ENCODE results near the gene FAM234A.
"Not testable (repeated sequence)": the region's sequence is repeated elsewhere in the genome, so short reads cannot be mapped to it uniquely, and the experiment has no call there.

FAM234A gene

DNA sequence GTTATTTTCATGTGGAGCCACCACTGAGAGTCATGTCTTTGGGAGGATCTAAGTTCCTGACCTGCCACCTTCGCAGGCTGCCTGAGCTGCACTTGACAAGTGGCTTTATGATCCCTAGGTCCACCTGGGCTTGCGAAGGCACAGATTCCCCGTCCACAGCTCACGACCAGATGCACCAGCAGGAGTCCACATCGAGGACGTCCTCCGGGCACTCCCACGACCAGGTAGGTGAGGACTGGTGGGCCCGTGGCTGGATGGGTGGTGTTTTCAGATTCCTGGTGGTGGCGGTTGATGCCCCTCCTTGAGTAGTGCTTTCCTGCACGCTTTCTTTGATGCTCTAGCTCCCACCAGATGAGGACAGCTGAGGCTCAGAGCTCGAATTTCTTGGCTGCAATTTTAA lies 14.8 kb downstream of the FAM234A start:
- no peak overlapping the region for H3K9ac ChIP-seq (ENCODE audit: low read length in 5 of 5)
- peaks cover 0 to 9% (median 0%) of the 10 kb centered on the region in 5 donors for H3K4me1 ChIP-seq (ENCODE audit: control insufficient read depth in 5 of 5, insufficient read depth in 5 of 5, low read length in 5 of 5)
- no peaks in the 10 kb centered on the region for H3K27me3 ChIP-seq (ENCODE audit: control insufficient read depth in 5 of 5, insufficient read depth in 4 of 5, low read length in 5 of 5)
- no peak overlapping the region for H3K4me3 ChIP-seq (ENCODE audit: low read depth in 1 of 5, low read length in 5 of 5)
- no peak overlapping the region for H3K27ac ChIP-seq (ENCODE audit: low read depth, low read length)
- H3K9me3 ChIP-seq (ENCODE audit: control insufficient read depth in 5 of 5, low read length in 5 of 5): no peaks in the 10 kb centered on the region
- peaks cover 0 to 36% (median 22%) of the 10 kb centered on the region in 5 donors for H3K36me3 ChIP-seq (ENCODE audit: control insufficient read depth in 5 of 5, insufficient read depth in 5 of 5, low read length in 5 of 5)

DNA sequence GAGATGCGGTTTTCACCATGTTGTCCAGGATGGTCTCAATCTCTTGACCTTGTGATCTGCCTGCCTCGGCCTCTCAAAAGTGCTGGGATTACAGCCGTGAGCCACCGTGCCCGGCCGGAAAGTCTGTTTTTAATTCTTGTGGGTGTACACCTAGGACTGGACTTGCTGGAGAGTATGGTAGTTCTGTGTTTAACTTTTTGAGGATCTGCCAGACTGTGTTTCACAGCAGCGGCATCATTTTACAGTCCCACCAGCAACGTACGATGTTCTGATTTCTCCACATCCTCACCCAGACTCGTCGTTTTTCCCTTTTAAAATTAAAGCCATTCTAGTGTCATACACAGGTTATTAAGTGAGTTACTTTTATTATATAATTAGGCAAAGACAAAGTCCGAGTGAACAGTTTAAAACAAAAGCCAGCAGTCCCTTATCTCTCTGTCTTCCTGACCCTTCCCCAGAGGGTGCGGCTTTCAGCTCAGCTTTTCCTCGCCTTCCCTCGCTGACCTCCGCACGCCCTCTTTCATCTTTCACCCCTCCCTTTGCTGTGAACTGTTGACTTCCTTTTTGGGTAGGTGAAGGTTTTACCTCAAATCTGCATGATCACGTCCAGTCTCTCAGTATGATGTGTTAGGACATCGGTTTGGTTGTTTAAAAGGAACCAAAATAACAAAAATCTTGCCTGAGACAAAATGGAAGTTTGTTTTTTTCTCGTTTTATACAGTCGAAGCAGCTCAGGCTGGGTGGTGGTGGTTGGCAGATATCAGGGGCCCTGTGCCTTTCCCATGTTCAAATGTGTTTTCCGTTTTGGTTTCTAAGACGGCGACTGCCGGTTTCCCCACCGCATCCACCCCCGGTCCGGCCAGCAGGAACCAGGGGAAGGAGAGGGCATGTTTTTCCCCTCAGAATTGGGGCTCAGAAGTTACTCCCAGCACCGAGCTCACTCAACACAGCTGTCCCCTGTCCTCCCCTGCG lies 18.0 kb downstream of the FAM234A start:
- peaks cover 2 to 60% (median 36%) of the 10 kb centered on the region in 5 donors for H3K36me3 ChIP-seq (ENCODE audit: control insufficient read depth in 5 of 5, insufficient read depth in 5 of 5, low read length in 5 of 5)
- H3K4me1 ChIP-seq (ENCODE audit: control insufficient read depth in 5 of 5, insufficient read depth in 5 of 5, low read length in 5 of 5): peaks cover 0 to 9% (median 0%) of the 10 kb centered on the region in 5 donors
- H3K9ac ChIP-seq (ENCODE audit: low read length in 5 of 5): peak overlapping the region in 1 of 5 donors; percentile 25
- peak overlapping the region in 3 of 5 donors; percentile 9 to 36 (median 10) for H3K4me3 ChIP-seq (ENCODE audit: low read depth in 1 of 5, low read length in 5 of 5)
- H3K27me3 ChIP-seq (ENCODE audit: control insufficient read depth in 5 of 5, insufficient read depth in 4 of 5, low read length in 5 of 5): no peaks in the 10 kb centered on the region
- H3K27ac ChIP-seq (ENCODE audit: low read depth, low read length): no peak overlapping the region
- no peaks in the 10 kb centered on the region for H3K9me3 ChIP-seq (ENCODE audit: control insufficient read depth in 5 of 5, low read length in 5 of 5)

DNA sequence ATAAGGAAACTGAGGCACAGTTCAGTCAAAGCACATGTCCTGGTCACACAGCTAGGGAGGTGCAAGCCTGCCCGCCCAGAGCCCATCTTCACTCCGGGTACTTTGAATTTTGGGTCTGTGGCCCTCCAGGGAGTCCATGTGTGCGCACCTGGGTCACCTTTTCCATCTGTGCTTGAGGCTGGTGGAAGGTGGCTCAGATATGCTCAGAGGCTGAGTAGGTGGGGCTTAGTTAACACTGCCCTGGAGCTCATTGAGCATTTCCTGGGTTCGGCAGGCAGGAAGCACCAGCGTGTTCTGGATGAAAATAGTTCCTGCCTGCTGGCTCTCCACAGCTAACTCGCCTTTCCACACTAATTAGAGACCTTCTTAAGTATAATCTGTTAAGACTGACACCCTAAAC lies 19.2 kb downstream of the FAM234A start:
- H3K27ac ChIP-seq (ENCODE audit: low read depth, low read length): no peak overlapping the region
- no peak overlapping the region for H3K4me3 ChIP-seq (ENCODE audit: low read depth in 1 of 5, low read length in 5 of 5)
- H3K36me3 ChIP-seq (ENCODE audit: control insufficient read depth in 5 of 5, insufficient read depth in 5 of 5, low read length in 5 of 5): peaks cover 2 to 61% (median 36%) of the 10 kb centered on the region in 5 donors
- no peaks in the 10 kb centered on the region for H3K27me3 ChIP-seq (ENCODE audit: control insufficient read depth in 5 of 5, insufficient read depth in 4 of 5, low read length in 5 of 5)
- peaks cover 0 to 9% (median 0%) of the 10 kb centered on the region in 5 donors for H3K4me1 ChIP-seq (ENCODE audit: control insufficient read depth in 5 of 5, insufficient read depth in 5 of 5, low read length in 5 of 5)
- no peaks in the 10 kb centered on the region for H3K9me3 ChIP-seq (ENCODE audit: control insufficient read depth in 5 of 5, low read length in 5 of 5)
- no peak overlapping the region for H3K9ac ChIP-seq (ENCODE audit: low read length in 5 of 5)

GRCh38 chr16:254461-254860 lies 19.8 kb downstream of the FAM234A start:
- Histone ChIP-seq H3K27me3 (ENCODE audit: control insufficient read depth in 5 of 5, insufficient read depth in 4 of 5, low read length in 5 of 5) (no peaks in the 10 kb centered on the region), H3K36me3 (ENCODE audit: control insufficient read depth in 5 of 5, insufficient read depth in 5 of 5, low read length in 5 of 5) (peaks cover 2 to 62% (median 38%) of the 10 kb centered on the region in 5 donors), H3K9ac (ENCODE audit: low read length in 5 of 5) (no peak overlapping the region), H3K4me1 (ENCODE audit: control insufficient read depth in 5 of 5, insufficient read depth in 5 of 5, low read length in 5 of 5) (peaks cover 0 to 9% (median 0%) of the 10 kb centered on the region in 5 donors), H3K9me3 (ENCODE audit: control insufficient read depth in 5 of 5, low read length in 5 of 5) (no peaks in the 10 kb centered on the region), H3K4me3 (ENCODE audit: low read depth in 1 of 5, low read length in 5 of 5) (no peak overlapping the region), H3K27ac (ENCODE audit: low read depth, low read length) (no peak overlapping the region)

DNA sequence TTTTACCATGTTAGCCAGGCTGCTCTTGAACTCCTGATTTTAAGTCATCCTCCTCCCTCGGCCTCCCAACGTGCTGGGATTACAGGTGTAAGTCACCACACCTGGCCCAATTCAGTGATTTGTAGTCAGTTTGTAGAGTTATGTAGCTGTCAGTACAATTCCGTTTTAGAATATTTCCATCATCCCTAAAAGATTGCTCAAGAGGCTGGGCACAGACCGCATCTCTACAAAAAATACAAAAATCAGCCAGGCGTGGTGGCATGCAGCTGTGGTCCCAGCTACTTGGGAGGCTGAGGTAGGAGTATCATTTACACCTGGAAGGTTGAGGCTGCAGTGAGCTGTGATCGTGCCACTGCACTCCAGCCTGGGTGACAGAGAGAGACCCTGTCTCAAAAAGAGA lies 20.6 kb downstream of the FAM234A start:
- Histone ChIP-seq H3K9me3 (ENCODE audit: control insufficient read depth in 5 of 5, low read length in 5 of 5) (no peaks in the 10 kb centered on the region), H3K27me3 (ENCODE audit: control insufficient read depth in 5 of 5, insufficient read depth in 4 of 5, low read length in 5 of 5) (no peaks in the 10 kb centered on the region), H3K9ac (ENCODE audit: low read length in 5 of 5) (no peak overlapping the region), H3K4me1 (ENCODE audit: control insufficient read depth in 5 of 5, insufficient read depth in 5 of 5, low read length in 5 of 5) (peaks cover 0 to 9% (median 0%) of the 10 kb centered on the region in 5 donors), H3K36me3 (ENCODE audit: control insufficient read depth in 5 of 5, insufficient read depth in 5 of 5, low read length in 5 of 5) (peaks cover 2 to 65% (median 43%) of the 10 kb centered on the region in 5 donors), H3K4me3 (ENCODE audit: low read depth in 1 of 5, low read length in 5 of 5) (no peak overlapping the region), H3K27ac (ENCODE audit: low read depth, low read length) (no peak overlapping the region)

DNA sequence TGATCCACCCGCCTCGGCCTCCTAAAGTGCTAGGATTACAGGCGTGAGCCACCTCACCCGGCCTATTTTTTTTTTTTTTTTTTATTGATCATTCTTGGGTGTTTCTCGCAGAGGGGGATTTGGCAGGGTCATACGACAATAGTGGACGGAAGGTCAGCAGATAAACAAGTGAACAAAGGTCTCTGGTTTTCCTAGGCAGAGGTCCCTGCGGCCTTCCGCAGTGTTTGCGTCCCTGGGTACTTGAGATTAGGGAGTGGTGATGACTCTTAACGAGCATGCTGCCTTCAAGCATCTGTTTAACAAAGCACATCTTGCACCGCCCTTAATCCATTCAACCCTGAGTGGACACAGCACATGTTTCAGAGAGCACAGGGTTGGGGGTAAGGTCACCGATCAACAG lies 23.5 kb downstream of the FAM234A start:
- H3K4me3 ChIP-seq (ENCODE audit: low read depth in 1 of 5, low read length in 5 of 5); H3K4me1 ChIP-seq (ENCODE audit: control insufficient read depth in 5 of 5, insufficient read depth in 5 of 5, low read length in 5 of 5); H3K9me3 ChIP-seq (ENCODE audit: control insufficient read depth in 5 of 5, low read length in 5 of 5); H3K9ac ChIP-seq (ENCODE audit: low read length in 5 of 5); H3K27ac ChIP-seq (ENCODE audit: low read depth, low read length); H3K27me3 ChIP-seq (ENCODE audit: control insufficient read depth in 5 of 5, insufficient read depth in 4 of 5, low read length in 5 of 5): not testable (repeated sequence)
- peaks cover 2 to 76% (median 56%) of the 10 kb centered on the region in 5 donors for H3K36me3 ChIP-seq (ENCODE audit: control insufficient read depth in 5 of 5, insufficient read depth in 5 of 5, low read length in 5 of 5)

- H3K9ac ChIP-seq (ENCODE audit: low read length in 5 of 5): no peak overlapping the region
- peaks cover 2 to 79% (median 62%) of the 10 kb centered on the region in 5 donors for H3K36me3 ChIP-seq (ENCODE audit: control insufficient read depth in 5 of 5, insufficient read depth in 5 of 5, low read length in 5 of 5)
- H3K27ac ChIP-seq (ENCODE audit: low read depth, low read length): no peak overlapping the region
- H3K9me3 ChIP-seq (ENCODE audit: control insufficient read depth in 5 of 5, low read length in 5 of 5): no peaks in the 10 kb centered on the region
- no peak overlapping the region for H3K4me3 ChIP-seq (ENCODE audit: low read depth in 1 of 5, low read length in 5 of 5)
- no peaks in the 10 kb centered on the region for H3K27me3 ChIP-seq (ENCODE audit: control insufficient read depth in 5 of 5, insufficient read depth in 4 of 5, low read length in 5 of 5)
- H3K4me1 ChIP-seq (ENCODE audit: control insufficient read depth in 5 of 5, insufficient read depth in 5 of 5, low read length in 5 of 5): peaks cover 0 to 12% (median 9%) of the 10 kb centered on the region in 5 donors
Measured at GRCh38 chr16:259226-259625, 24.6 kb downstream of the FAM234A start.

DNA sequence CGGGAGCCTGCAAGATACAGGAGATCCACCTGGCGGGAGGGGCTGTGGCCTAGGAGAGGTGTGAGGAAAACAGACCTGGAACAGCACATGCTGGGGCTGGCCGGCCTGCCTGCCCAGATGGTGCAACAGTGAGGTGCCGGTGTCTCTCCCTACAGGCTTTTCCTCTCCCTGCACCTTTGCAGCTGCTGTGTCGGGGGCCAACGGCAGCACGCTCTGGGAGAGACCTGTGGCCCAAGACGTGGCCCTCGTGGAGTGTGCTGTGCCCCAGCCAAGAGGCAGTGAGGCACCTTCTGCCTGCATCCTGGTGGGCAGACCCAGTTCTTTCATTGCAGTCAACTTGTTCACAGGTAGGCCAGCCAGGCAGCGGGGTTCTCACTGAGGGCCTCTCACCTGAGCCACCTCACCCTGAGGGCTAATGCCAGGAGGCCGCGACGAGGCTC lies 25.2 kb downstream of the FAM234A start:
- Histone ChIP-seq H3K4me3 (ENCODE audit: low read depth in 1 of 5, low read length in 5 of 5) (no peak overlapping the region), H3K4me1 (ENCODE audit: control insufficient read depth in 5 of 5, insufficient read depth in 5 of 5, low read length in 5 of 5) (peaks cover 0 to 19% (median 15%) of the 10 kb centered on the region in 5 donors), H3K27me3 (ENCODE audit: control insufficient read depth in 5 of 5, insufficient read depth in 4 of 5, low read length in 5 of 5) (no peaks in the 10 kb centered on the region), H3K27ac (ENCODE audit: low read depth, low read length) (no peak overlapping the region), H3K36me3 (ENCODE audit: control insufficient read depth in 5 of 5, insufficient read depth in 5 of 5, low read length in 5 of 5) (peaks cover 2 to 79% (median 63%) of the 10 kb centered on the region in 5 donors), H3K9me3 (ENCODE audit: control insufficient read depth in 5 of 5, low read length in 5 of 5) (no peaks in the 10 kb centered on the region), H3K9ac (ENCODE audit: low read length in 5 of 5) (no peak overlapping the region)

DNA sequence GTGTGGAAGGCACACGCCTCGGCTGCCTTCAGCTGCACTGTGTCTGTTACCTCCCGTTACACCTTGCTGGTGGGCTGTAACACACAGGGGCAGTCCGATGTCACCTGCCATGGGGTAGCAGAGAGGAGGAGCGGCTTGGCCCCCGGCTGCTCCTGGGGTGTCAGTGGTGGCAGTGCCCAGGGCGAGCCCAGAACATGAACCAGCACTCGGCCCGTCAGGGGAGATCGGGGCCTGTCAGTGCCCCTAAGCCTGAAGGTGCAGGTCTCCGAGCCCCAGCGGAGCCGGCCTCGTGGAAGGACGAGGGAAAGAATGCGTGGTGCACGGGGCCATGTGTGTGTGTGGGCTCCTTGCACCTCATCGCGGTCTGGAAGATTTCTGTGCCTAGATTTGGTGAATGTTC lies 25.7 kb downstream of the FAM234A start:
- H3K4me3 ChIP-seq (ENCODE audit: low read depth in 1 of 5, low read length in 5 of 5): no peak overlapping the region
- H3K27me3 ChIP-seq (ENCODE audit: control insufficient read depth in 5 of 5, insufficient read depth in 4 of 5, low read length in 5 of 5): no peaks in the 10 kb centered on the region
- H3K36me3 ChIP-seq (ENCODE audit: control insufficient read depth in 5 of 5, insufficient read depth in 5 of 5, low read length in 5 of 5): peaks cover 2 to 79% (median 66%) of the 10 kb centered on the region in 5 donors
- no peak overlapping the region for H3K9ac ChIP-seq (ENCODE audit: low read length in 5 of 5)
- no peaks in the 10 kb centered on the region for H3K9me3 ChIP-seq (ENCODE audit: control insufficient read depth in 5 of 5, low read length in 5 of 5)
- H3K4me1 ChIP-seq (ENCODE audit: control insufficient read depth in 5 of 5, insufficient read depth in 5 of 5, low read length in 5 of 5): peaks cover 0 to 23% (median 20%) of the 10 kb centered on the region in 5 donors
- H3K27ac ChIP-seq (ENCODE audit: low read depth, low read length): no peak overlapping the region

GRCh38 chr16:261031-261691 lies 26.5 kb downstream of the FAM234A start:
- H3K9me3 ChIP-seq (ENCODE audit: control insufficient read depth in 5 of 5, low read length in 5 of 5): no peaks in the 10 kb centered on the region
- no peaks in the 10 kb centered on the region for H3K27me3 ChIP-seq (ENCODE audit: control insufficient read depth in 5 of 5, insufficient read depth in 4 of 5, low read length in 5 of 5)
- no peak overlapping the region for H3K27ac ChIP-seq (ENCODE audit: low read depth, low read length)
- H3K4me3 ChIP-seq (ENCODE audit: low read depth in 1 of 5, low read length in 5 of 5): no peak overlapping the region
- no peak overlapping the region for H3K9ac ChIP-seq (ENCODE audit: low read length in 5 of 5)
- H3K36me3 ChIP-seq (ENCODE audit: control insufficient read depth in 5 of 5, insufficient read depth in 5 of 5, low read length in 5 of 5): peaks cover under 1 to 77% (median 61%) of the 10 kb centered on the region in 5 donors
- peaks cover 0 to 32% (median 28%) of the 10 kb centered on the region in 5 donors for H3K4me1 ChIP-seq (ENCODE audit: control insufficient read depth in 5 of 5, insufficient read depth in 5 of 5, low read length in 5 of 5)
